Measurements from ENCODE around the gene EZR.

DNA sequence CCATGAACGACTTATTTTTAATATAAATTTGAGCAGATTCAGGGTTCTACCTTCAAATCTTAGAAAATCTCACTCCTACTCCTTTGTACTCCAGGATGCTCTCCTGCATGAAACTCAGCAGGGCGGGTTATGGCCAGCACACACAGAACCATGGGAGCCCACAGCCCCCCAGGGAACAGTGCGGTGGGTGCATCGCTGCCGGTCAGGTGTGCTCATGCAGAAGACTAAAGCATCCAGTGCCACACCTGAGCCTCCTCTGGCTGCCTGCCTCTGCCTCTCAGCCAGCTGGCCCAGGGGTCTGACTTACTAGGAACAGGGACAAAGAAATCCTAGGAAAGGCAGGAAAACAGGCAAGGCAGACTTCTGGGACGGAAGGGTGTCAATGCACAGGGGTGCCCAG, 31.8 kb downstream of the EZR start:
- TF ChIP-seq, protein P1, sequence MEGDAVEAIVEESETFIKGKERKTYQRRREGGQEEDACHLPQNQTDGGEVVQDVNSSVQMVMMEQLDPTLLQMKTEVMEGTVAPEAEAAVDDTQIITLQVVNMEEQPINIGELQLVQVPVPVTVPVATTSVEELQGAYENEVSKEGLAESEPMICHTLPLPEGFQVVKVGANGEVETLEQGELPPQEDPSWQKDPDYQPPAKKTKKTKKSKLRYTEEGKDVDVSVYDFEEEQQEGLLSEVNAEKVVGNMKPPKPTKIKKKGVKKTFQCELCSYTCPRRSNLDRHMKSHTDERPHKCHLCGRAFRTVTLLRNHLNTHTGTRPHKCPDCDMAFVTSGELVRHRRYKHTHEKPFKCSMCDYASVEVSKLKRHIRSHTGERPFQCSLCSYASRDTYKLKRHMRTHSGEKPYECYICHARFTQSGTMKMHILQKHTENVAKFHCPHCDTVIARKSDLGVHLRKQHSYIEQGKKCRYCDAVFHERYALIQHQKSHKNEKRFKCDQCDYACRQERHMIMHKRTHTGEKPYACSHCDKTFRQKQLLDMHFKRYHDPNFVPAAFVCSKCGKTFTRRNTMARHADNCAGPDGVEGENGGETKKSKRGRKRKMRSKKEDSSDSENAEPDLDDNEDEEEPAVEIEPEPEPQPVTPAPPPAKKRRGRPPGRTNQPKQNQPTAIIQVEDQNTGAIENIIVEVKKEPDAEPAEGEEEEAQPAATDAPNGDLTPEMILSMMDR (IDR thresholded peaks at IDR 0.05) = no peak
- TF ChIP-seq POLR2A (IDR thresholded peaks at IDR 0.05) = no peak
- no peak for TF ChIP-seq POLR2AphosphoS5 (IDR thresholded peaks at IDR 0.05)
